ENCODE measurements around the gene TTC5.

Gene TTC5

DNA sequence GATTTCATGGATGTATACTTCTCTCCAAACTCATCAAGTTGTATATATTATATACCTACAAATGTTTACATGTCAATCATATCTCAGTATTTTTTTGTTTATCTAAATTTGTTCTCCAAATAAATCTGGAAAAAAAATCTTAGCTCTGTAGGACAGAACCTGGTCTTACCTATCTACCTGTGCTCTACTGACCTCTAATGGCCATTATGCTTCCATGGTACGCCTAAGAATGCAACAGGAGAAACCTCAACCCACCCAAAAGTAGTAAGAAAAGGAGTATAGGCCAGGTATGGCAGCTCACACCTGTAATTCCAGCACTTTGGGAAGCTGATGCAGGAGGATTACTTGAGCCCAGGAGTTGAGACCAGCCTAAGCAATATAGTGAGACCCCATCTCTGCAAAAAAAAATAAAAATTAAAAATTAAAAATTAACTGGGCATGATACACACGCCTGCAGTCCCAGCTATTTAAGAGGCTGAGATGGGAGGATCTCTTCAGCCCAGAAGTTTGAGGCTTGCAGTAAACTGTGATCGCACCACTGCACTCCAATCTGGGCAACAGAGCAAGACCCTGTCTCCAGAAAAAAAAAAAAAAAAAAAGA lies 58.0 kb downstream of the TTC5 start:
- H3K4me2 ChIP-seq (ENCODE audit: low read length): no peak overlapping the region
- no peaks in the 10 kb centered on the region for H3K9me3 ChIP-seq (ENCODE audit: control insufficient read depth, low read length)
- no peak overlapping the region for H3K9ac ChIP-seq
- H3K79me2 ChIP-seq: no peaks in the 10 kb centered on the region
- H3K36me3 ChIP-seq (ENCODE audit: control insufficient read depth, insufficient read depth, low read length): no peaks in the 10 kb centered on the region
- no peak overlapping the region for H3K27ac ChIP-seq
- H2AFZ ChIP-seq: no peak overlapping the region
- no peaks in the 10 kb centered on the region for H3K4me1 ChIP-seq
- TF ChIP-seq, protein P1, sequence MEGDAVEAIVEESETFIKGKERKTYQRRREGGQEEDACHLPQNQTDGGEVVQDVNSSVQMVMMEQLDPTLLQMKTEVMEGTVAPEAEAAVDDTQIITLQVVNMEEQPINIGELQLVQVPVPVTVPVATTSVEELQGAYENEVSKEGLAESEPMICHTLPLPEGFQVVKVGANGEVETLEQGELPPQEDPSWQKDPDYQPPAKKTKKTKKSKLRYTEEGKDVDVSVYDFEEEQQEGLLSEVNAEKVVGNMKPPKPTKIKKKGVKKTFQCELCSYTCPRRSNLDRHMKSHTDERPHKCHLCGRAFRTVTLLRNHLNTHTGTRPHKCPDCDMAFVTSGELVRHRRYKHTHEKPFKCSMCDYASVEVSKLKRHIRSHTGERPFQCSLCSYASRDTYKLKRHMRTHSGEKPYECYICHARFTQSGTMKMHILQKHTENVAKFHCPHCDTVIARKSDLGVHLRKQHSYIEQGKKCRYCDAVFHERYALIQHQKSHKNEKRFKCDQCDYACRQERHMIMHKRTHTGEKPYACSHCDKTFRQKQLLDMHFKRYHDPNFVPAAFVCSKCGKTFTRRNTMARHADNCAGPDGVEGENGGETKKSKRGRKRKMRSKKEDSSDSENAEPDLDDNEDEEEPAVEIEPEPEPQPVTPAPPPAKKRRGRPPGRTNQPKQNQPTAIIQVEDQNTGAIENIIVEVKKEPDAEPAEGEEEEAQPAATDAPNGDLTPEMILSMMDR (IDR thresholded peaks at IDR 0.05): no peak
- H3K27me3 ChIP-seq (ENCODE audit: control insufficient read depth, insufficient read depth, low read length): no peaks in the 10 kb centered on the region
- no peak overlapping the region for H3K4me3 ChIP-seq (ENCODE audit: low read depth, low read length)

All from parathyroid adenoma (tissue), 2 donors.